Caco-2 (cell line): ENCODE data around the gene HSD17B12. TPM values are rescaled to one million over a fixed set of nuclear protein-coding genes. Genes with fewer than 3 reads are reported as not detected.
A peak's percentile ranks its signal among the peaks of the same experiment; 100 is the strongest.

Experiments
- BruUV-seq: library from RNA; stranded (reverse); fragments of 400-500 nt; replicated peaks from 2 replicates; lab custom pipeline; 2021; lab: Mats Ljungman, UMichigan
- CTCF ChIA-PET: fragments of 300-600 bp; sonication (Branson Sonifier 250); formaldehyde crosslinking; loops from one replicate; lab custom pipeline; 2022; ENCODE audit warnings: antibody characterized with exemption; lab: Charles Lee
- POLR2A ChIA-PET: fragments of 300-600 bp; sonication (Branson Sonifier 250); formaldehyde crosslinking; loops from one replicate; lab custom pipeline; 2022; ENCODE audit warnings: antibody characterized with exemption; lab: Charles Lee
- DNase-seq, 2 experiments: peaks; one replicate each; pipeline versions ENCODE4 v3.0.0 to v3.0.0-alpha.2; 2020 to 2022
- H3K27me3 ChIP-seq: replicated peaks from 2 replicates; pipeline ENCODE4 v1.6.0; 2011; ENCODE audit warnings: low read length; ENCODE audit not compliant: control insufficient read depth, insufficient read depth
- H3K36me3 ChIP-seq: 2 replicates; pipeline ENCODE4 v1.5.1; 2011; ENCODE audit warnings: low read length; ENCODE audit not compliant: control insufficient read depth, insufficient read depth
- H3K4me1 ChIP-seq: fragments of 250-450 bp; sonication (Bioruptor Pico); 2 replicates; pipeline ENCODE4 v1.5.1; 2020; ENCODE audit warnings: mild to moderate bottlenecking
- H3K4me3 ChIP-seq: 2 replicates; pipeline ENCODE4 v1.5.1; 2011; ENCODE audit warnings: low read depth, mild to moderate bottlenecking, control low read depth, low read length
- H3K9me3 ChIP-seq: fragments of 250-450 bp; sonication (Bioruptor Pico); 2 replicates; pipeline ENCODE4 v1.5.1; 2020; ENCODE audit warnings: mild to moderate bottlenecking, moderate library complexity
- H3K27ac Mint-ChIP-seq: one replicate; pipeline ENCODE4 v1.8.0; 2022; ENCODE audit warnings: mixed read lengths; ENCODE audit not compliant: unreplicated experiment
- H3K27me3 Mint-ChIP-seq: one replicate; pipeline ENCODE4 v1.8.0; 2022; ENCODE audit warnings: mixed read lengths; ENCODE audit not compliant: insufficient read depth, unreplicated experiment
- H3K36me3 Mint-ChIP-seq: one replicate; pipeline ENCODE4 v1.8.0; 2022; ENCODE audit warnings: mild to moderate bottlenecking, mixed read lengths; ENCODE audit not compliant: insufficient read depth, unreplicated experiment
- H3K4me1 Mint-ChIP-seq: one replicate; pipeline ENCODE4 v1.8.0; 2022; ENCODE audit warnings: low read depth, mixed read lengths; ENCODE audit not compliant: unreplicated experiment
- H3K4me3 Mint-ChIP-seq: one replicate; pipeline ENCODE4 v1.8.0; 2022; ENCODE audit warnings: mild to moderate bottlenecking, moderate library complexity, mixed read lengths; ENCODE audit not compliant: unreplicated experiment
- H3K9me3 Mint-ChIP-seq: one replicate; pipeline ENCODE4 v1.8.0; 2022; ENCODE audit warnings: mixed read lengths; ENCODE audit not compliant: unreplicated experiment
- intact Hi-C: fragments of 100-400 bp; cut with micrococcal nuclease; formaldehyde crosslinking; loops from one replicate; pipeline ENCODE4 v1.10.0; 2022; ENCODE audit not compliant: unreplicated experiment
- total RNA-seq: library from RNA; stranded (reverse); gene quantifications from 2 replicates; pipeline ENCODE4 v1.2.3, GENCODE V29; 2022
- TF ChIP-seq, protein P1 (sequence below), 2 experiments: fragments of 200-600 bp in 1 of 2; IDR thresholded peaks; 1 replicate in 1 of 2; 2 replicates in 1 of 2; pipeline versions ENCODE4 v1.5.1 to v1.8.0; 2011 to 2022; ENCODE audit warnings: antibody characterized with exemption in 1 of 2, control low read depth in 1 of 2, inconsistent platforms in 1 of 2, low read depth in 1 of 2, low read length in 1 of 2, mild to moderate bottlenecking in 1 of 2, moderate library complexity in 1 of 2; ENCODE audit not compliant: insufficient read depth in 1 of 2, severe bottlenecking in 1 of 2, unreplicated experiment in 1 of 2

The HSD17B12 gene
- total RNA-seq, 1 experiment from 2014 or later, result 155 TPM

DNA sequence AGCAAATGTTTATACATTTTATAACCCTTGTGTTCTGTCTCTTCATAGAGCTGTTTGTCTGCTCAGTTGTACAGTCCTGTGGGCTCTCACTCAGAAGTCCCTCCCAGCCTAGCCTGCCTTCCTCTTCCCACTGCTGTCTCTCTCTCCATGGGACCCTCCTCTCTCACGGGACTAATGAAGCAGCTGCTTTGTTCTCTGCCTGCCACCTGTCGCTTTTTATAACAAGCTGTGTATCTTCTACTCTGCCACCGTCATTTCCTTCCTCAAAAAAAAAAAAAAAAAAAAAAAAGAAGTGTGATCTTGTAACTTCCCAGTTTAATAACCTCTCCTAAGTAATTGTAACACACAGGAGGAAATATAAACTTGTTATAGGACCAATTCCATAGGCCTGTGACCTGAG is 107.9 kb downstream of the HSD17B12 start:
- Histone ChIP-seq H3K9me3 (peaks cover 12% of the 10 kb centered on the region), H3K4me1 (no peaks in the 10 kb centered on the region), H3K36me3 (peaks cover 4% of the 10 kb centered on the region), H3K4me3 (no peak overlapping the region), H3K27me3 (no peaks in the 10 kb centered on the region)
- TF ChIP-seq, protein P1, sequence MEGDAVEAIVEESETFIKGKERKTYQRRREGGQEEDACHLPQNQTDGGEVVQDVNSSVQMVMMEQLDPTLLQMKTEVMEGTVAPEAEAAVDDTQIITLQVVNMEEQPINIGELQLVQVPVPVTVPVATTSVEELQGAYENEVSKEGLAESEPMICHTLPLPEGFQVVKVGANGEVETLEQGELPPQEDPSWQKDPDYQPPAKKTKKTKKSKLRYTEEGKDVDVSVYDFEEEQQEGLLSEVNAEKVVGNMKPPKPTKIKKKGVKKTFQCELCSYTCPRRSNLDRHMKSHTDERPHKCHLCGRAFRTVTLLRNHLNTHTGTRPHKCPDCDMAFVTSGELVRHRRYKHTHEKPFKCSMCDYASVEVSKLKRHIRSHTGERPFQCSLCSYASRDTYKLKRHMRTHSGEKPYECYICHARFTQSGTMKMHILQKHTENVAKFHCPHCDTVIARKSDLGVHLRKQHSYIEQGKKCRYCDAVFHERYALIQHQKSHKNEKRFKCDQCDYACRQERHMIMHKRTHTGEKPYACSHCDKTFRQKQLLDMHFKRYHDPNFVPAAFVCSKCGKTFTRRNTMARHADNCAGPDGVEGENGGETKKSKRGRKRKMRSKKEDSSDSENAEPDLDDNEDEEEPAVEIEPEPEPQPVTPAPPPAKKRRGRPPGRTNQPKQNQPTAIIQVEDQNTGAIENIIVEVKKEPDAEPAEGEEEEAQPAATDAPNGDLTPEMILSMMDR (IDR thresholded peaks at IDR 0.05; ENCODE audit: insufficient read depth in 1 of 2, low read depth in 1 of 2, low read length in 1 of 2, severe bottlenecking in 1 of 2, unreplicated experiment in 1 of 2), result no peak
- Mint-ChIP-seq H3K27me3 (no peaks in the 10 kb centered on the region), H3K9me3 (peaks cover 13% of the 10 kb centered on the region), H3K4me1 (no peaks in the 10 kb centered on the region), H3K36me3 (peaks cover 42% of the 10 kb centered on the region), H3K4me3 (no peak overlapping the region), H3K27ac (peak overlapping the region; percentile 46)
- CTCF ChIA-PET, result interaction anchor here (0.7 kb wide), 1 partner anchor 1709 kb away, joined by 3 read pairs; no protein-coding TSS in a partner anchor
- no TSS peak for BruUV-seq
- intact Hi-C loops, result no loop called here
- POLR2A ChIA-PET, result interaction anchor here (1.1 kb wide), 1 partner anchor 108 kb away, joined by 4 read pairs; no protein-coding TSS in a partner anchor
- no peak for DNase-seq

DNA sequence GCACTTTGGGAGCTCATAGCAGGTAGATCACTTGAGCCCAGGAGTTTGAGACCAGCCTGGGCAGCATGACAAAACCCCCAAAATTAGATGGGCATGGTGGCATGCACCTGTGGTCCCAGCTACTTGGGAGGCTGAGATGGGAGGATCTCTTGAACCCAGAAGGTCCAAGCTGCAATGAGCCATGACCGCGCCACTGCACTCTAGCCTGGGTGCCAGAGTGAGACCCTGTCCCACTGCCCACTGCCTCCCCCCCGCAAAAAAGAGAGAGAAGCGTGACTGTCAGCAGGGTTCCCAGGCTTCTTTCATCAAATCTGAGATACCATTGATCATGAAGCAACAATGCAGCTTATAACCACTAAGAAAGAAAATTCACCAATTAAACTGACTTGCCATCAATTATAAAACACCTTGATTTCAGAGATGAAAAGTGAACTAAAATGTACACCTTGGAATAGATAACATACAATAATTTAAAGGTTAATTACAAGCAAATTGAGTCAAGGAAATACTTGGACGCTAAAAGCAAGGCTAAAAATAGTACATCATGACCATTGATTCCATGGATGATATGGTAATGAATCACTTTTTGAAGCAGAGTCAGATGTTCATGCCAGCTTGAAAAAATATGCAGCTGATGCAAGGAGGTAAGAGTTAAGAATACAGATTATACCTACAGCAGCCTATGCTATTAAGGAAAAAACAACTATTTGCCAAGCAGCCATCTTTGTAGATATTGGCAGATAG is 109.3 kb downstream of the HSD17B12 start:
- TF ChIP-seq, protein P1 (IDR thresholded peaks at IDR 0.05; ENCODE audit: insufficient read depth in 1 of 2, low read depth in 1 of 2, low read length in 1 of 2, severe bottlenecking in 1 of 2, unreplicated experiment in 1 of 2), result no peak
- Mint-ChIP-seq H3K36me3 (peaks cover 27% of the 10 kb centered on the region), H3K27me3 (no peaks in the 10 kb centered on the region), H3K4me3 (no peak overlapping the region), H3K4me1 (no peaks in the 10 kb centered on the region), H3K27ac (no peak overlapping the region), H3K9me3 (no peaks in the 10 kb centered on the region)
- BruUV-seq, result no TSS peak
- Histone ChIP-seq H3K4me1 (no peaks in the 10 kb centered on the region), H3K4me3 (no peak overlapping the region), H3K36me3 (peaks cover 4% of the 10 kb centered on the region), H3K27me3 (no peaks in the 10 kb centered on the region), H3K9me3 (no peaks in the 10 kb centered on the region; the same call in 1 of the 2 replicates)
- DNase-seq, result no peak
- ChIA-PET POLR2A (no interaction called here), CTCF (no interaction called here)
- intact Hi-C loops, result no loop called here

DNA sequence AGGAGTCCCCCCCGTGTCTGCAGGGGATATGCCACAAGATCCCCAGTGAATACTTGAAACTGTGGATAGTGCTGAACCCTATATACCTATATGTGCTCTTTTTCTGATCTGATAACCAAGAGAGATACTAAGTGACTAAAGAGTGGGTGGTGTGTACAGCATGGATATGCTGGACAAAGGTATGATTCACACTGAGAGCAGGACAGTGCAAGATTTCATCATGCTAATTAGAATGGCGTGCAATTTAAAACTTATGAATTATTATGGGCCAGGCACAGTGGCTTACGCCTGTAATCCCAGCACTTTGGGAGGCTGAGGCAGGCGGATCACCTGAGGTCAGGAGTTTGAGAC is 109.9 kb downstream of the HSD17B12 start:
- intact Hi-C loops, result no loop called here
- CTCF ChIA-PET, result no interaction called here
- Mint-ChIP-seq H3K36me3 (peaks cover 23% of the 10 kb centered on the region), H3K4me1 (no peaks in the 10 kb centered on the region), H3K4me3 (no peak overlapping the region), H3K27me3 (no peaks in the 10 kb centered on the region), H3K27ac (no peak overlapping the region), H3K9me3 (no peaks in the 10 kb centered on the region)
- no TSS peak for BruUV-seq
- H3K36me3 ChIP-seq, result peaks cover 4% of the 10 kb centered on the region
- no peaks in the 10 kb centered on the region for H3K27me3 ChIP-seq
- H3K4me1 ChIP-seq, result no peaks in the 10 kb centered on the region
- TF ChIP-seq, protein P1 (IDR thresholded peaks at IDR 0.05; ENCODE audit: insufficient read depth in 1 of 2, low read depth in 1 of 2, low read length in 1 of 2, severe bottlenecking in 1 of 2, unreplicated experiment in 1 of 2), result no peak
- H3K9me3 ChIP-seq, result no peaks in the 10 kb centered on the region
- no peak overlapping the region for H3K4me3 ChIP-seq
- no peak for DNase-seq
- POLR2A ChIA-PET, result no interaction called here
